HG02943 (cell line): ENCODE measurements around the gene ABCC4.
"Not testable (repeated sequence)": the region's sequence is repeated elsewhere in the genome, so short reads cannot be mapped to it uniquely, and the experiment has no call there.

Source experiments
- ATAC-seq: cut with Tn5 transposase; IDR thresholded peaks from one replicate; pipeline ENCODE4 v1.9.1; 2021; ENCODE audit warnings: mild to moderate bottlenecking, low read depth, moderate library complexity; ENCODE audit not compliant: unreplicated experiment

ABCC4 gene

GRCh38 chr13:95168191-95168590 lies 133.1 kb downstream of the ABCC4 start:
- ATAC-seq = no peak

GRCh38 chr13:95167003-95167402 lies 134.2 kb downstream of the ABCC4 start:
- not testable (repeated sequence) for ATAC-seq

DNA sequence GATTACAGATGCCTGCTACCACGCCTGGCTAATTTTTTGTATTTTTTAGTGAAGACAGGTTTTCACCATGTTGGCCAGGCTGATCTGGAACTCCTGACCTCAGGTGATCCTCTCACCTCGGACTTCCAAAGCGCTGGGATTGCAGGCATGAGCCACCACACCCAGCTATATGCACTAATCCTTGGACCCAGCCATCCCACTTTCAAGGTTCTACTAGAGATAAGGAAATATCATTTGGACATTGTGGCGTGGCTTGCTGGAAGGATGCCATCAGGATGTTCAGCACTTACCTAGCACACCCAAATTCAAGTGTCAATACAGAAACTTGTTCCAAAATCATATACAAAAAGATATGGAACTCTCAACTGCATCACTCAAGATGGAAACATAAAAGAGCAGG lies 136.4 kb downstream of the ABCC4 start:
- ATAC-seq = no peak

- ATAC-seq = no peak
Observed at GRCh38 chr13:95160112-95160906, 140.9 kb downstream of the ABCC4 start.

DNA sequence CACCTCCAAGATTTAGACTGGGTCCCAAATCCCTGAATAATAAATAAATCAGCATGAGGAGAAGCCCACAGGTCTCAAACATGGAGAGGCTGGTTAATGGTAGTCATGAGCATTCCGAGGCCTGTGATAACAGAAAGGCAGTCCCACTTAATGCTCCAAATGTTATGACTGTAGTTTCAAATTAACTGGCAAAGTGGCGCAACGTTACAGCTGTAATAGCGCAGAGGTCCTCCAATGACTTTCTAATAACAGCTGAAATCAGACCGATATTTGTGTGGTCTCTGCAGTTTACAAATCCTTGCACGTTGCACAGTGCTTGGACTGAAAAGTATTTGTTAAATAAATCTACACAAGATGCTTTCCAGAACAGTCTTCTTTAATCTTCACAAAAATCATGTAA lies 141.8 kb downstream of the ABCC4 start:
- no peak for ATAC-seq

- no peak for ATAC-seq
Observed at GRCh38 chr13:95156208-95156607, 145.0 kb downstream of the ABCC4 start.

DNA sequence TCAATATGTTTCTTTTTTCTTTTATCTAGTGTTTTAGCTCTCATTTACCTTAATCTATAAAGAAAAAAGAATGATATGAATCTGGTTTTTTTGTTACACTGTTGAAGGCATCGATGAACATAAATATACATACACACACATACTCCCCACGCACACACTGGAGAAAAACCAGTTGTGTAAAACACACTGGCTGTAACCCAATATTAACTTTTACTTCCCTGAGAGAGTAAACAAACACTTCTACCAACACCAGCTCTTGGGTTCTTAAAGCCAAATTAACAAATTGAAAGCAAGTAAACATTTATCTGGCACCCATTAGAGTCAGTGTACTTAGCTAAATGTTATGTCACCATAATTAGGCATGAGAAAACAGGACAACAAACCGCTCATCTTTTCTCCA lies 145.7 kb downstream of the ABCC4 start:
- no peak for ATAC-seq

- no peak for ATAC-seq
Observed at GRCh38 chr13:95155093-95155492, 146.2 kb downstream of the ABCC4 start.

DNA sequence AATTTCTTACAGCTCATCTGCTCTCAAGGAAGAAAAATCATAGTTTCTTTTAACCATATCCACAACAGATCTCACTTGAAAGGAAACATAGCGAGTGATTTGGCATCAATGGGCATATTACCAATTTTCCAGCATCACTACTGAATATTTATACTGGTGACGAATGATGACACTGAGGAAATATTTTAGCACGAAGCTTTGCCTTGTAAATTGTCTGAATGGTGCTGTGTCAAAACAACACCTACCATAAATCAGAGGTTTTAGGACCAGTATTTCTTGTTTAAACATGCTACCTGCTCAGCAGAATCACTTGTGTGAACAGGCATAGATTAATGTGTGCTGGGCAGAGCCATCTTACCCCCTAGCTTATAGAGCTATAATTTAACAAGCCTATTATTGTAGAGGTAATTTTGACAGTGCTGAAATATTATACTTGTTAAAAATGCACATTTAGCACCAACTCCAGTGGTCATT lies 146.8 kb downstream of the ABCC4 start:
- ATAC-seq = no peak

DNA sequence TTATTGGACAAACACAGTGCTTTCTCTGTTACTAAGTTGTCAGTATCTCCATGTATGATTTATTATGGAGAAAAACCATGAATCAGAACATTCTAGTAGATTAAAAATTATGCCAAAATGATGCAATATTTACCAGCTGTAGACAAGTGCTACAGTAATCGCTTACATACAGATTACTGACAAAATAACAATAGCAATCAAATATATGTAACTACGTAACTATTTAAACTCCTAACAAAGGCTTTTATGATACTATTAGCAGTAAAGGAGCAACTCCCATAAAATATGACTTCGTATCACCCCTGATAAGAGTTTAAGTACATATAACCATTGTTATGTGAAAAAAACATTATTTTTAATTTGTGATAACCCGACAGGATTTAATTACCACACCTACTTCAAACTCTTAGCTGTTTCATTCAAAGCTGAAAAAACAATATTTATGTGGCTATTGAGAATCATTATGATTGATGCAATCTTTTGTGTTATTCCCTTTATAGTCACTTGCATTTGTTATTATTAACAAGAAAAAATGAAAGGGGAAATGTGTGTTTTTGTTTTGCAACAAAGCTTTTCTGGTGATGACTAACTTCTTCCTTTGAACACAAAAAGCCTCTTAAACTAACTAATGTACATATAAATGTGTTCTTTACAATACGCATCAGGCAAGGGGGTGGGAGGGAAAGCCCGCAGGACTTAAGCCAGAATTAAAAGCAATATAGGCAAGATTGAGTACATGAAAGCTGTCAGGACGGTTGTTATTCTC lies 147.4 kb downstream of the ABCC4 start:
- no peak for ATAC-seq

DNA sequence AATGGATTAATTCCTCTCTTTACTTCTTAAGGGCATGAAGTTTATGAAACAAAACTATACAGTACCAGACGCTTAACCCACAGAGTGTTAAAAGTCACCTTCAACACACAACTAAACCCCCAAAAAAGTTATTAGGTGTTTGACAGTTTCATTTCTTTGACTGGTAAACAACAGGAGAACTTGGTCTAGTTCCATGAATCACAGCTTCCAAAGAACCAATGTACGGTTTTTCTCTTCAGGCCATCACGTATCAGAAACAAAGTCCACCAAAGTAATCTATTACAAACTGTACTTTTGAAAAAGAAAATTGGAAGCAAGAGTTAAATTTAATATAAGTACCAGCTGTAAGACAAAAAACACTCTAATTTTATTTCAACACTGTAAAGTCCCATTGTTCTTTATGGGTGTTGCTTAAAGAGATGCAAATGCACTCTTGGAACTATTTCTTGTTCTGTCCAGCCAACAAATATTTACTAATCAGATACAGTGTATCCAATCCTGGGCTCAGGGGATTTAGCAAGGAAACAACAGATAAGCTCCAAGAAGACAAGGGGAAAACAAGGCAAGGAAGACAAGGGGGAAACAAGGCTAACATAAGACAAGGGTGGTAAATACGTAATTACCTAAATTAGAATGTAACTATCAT lies 149.2 kb downstream of the ABCC4 start:
- no peak for ATAC-seq

DNA sequence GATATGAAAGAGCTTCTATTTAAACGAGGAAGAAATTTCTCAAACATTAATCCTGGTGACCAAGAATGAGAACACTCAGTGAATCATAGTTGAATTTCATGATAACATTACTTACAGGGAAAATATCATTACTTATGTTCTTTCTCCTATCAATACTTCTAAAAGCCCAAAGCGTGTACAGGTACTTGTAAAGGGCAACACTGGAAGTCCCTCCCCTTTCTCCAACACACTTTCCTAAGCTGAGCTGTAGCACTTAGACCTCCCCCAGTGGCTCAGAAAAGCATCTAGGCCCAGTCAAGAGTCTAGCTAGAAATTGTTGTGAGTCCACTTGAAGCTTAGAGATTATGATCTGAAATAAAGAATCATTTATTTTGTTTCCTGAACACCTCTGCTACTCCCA lies 150.7 kb downstream of the ABCC4 start:
- ATAC-seq = no peak

GRCh38 chr13:95146486-95146885 lies 154.8 kb downstream of the ABCC4 start:
- ATAC-seq = no peak

DNA sequence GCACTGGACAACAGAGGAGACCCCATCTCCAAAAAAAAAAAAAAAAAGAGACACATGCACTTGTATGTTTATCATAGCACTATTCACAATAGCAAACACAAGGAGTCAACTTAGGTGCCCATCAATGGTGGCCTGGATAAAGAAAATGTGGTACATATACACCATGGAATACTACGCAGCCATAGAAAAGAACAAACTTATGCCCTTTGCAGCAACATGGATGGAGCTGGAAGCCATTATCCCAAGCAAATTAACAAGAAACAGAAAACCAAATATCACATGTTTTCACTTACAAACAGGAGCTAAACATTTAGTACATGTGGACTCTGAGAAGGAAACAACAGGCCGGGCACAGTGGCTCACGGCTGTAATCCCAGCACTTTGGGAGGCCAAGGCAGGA lies 155.7 kb downstream of the ABCC4 start:
- no peak for ATAC-seq

GRCh38 chr13:95140502-95140901 lies 160.7 kb downstream of the ABCC4 start:
- no peak for ATAC-seq

DNA sequence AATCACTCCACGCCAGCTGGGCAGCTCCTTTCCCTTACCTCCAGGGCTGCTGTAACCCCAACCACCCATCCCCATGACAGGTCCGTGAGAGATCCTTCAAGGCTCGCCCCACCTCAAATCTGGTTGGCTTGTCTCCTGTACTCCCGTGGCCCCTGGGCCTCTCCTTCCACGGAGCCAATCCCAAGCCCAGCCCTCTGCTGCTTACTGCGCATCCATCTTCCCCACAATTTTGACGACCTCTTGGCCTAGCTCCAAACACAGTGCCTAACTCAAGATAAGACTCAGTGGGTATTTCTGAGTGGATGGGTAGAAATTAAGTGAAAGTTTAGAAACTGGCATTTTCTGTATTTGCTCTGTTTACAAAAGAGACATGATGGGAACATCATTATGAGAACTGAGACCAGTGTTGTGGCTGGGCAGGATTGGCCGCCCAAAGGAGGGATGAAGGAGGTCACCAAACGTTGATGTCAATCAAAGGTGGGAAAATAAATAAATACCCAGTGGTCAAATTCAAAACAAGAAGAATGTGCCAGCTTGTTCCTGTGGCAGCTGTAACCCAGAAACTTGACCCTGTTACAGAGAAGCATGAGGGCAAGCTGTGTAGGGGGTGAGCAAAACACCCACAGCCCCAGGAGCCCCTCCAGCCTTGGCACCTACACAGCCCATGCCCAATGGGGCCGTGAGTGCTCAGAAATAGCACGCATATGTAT lies 162.2 kb downstream of the ABCC4 start:
- no peak for ATAC-seq

DNA sequence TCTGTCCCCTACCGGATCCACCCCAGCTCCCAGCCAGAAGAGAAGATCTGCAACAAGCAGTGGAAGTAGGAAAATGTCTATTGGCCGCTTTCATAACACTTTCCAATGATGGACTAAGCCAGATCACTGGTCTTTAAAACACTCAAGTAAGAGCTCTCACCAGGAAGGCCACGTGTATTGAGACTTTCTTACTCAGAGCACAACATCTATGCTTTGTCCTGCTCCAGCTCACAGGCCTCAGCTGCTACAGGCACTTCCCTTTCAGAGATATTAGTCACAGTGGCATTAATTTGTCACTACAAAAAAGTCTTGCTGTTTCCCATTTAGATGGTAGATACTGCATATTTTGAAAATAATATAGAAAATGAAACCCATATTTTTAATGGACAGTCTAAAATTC lies 164.2 kb downstream of the ABCC4 start:
- ATAC-seq = no peak

- no peak for ATAC-seq
Observed at GRCh38 chr13:95136638-95137037, 164.6 kb downstream of the ABCC4 start.

GRCh38 chr13:95133498-95133897 lies 167.8 kb downstream of the ABCC4 start:
- ATAC-seq = no peak

DNA sequence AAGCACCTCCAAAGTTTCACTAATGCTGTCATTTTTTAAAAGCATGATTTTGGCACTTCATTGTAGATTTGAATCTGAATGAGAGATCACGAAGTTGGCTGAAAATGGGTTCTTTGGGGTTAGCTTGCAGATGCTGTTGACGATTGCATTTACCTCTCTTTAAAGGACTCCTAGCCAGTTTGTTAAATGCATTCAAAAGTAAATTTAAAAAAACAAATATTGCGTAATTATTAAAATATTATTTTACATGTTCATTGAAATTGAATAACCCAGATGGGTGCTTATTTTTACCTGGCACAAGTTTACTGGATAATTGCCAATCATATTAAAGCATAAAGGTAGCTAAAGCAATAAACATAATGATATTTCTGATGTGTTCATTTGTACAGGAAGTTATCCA lies 172.2 kb downstream of the ABCC4 start:
- no peak for ATAC-seq
